ENCODE data around the gene ADPGK. TPM values are rescaled to one million over a fixed set of nuclear protein-coding genes. Genes with fewer than 3 reads are reported as not detected.

ADPGK gene
- total RNA-seq, 1 experiment from 2014 or later = 54.8 TPM

GRCh38 chr15:72766780-72767179 is 16.8 kb downstream of the ADPGK start:
- no peak for DNase-seq
- H4K5ac ChIP-seq (ENCODE audit: insufficient read length, low read depth, low read length) = no peak overlapping the region
- H3K18ac ChIP-seq (ENCODE audit: insufficient read length, low read depth, low read length) = no peak overlapping the region
- no peak overlapping the region for H2BK12ac ChIP-seq (ENCODE audit: insufficient read length, low read depth, low read length)
- TF ChIP-seq CTCF (conservative IDR thresholded peaks at IDR 0.05) = no peak
- no peak overlapping the region for H2AK5ac ChIP-seq (ENCODE audit: insufficient read length, low read length)
- no peak overlapping the region for H3K56ac ChIP-seq (ENCODE audit: insufficient read length, low read depth, low read length)
- no peaks in the 10 kb centered on the region for H3K79me1 ChIP-seq (ENCODE audit: insufficient read depth, low read depth, low read length, poor library complexity, severe bottlenecking)
- H3K27me3 Mint-ChIP-seq (ENCODE audit: low read depth) = no peaks in the 10 kb centered on the region
- no peaks in the 10 kb centered on the region for H3K4me1 ChIP-seq (ENCODE audit: insufficient read depth, low read length)
- H3K4ac ChIP-seq (ENCODE audit: low read depth, low read length) = no peak overlapping the region
- H3K9me3 ChIP-seq (ENCODE audit: control insufficient read depth, low read depth, low read length) = peaks cover 5% of the 10 kb centered on the region
- no peak overlapping the region for H2AFZ ChIP-seq (ENCODE audit: low read length)
- no peak overlapping the region for H3K4me2 ChIP-seq (ENCODE audit: insufficient read depth, insufficient read length, low read length)
- H3K27ac ChIP-seq (ENCODE audit: insufficient read length, low read depth, low read length) = no peak overlapping the region
- H3K27ac Mint-ChIP-seq = no peak overlapping the region
- no peak overlapping the region for H4K91ac ChIP-seq (ENCODE audit: insufficient read length, low read depth, low read length)
- H3T11ph ChIP-seq (ENCODE audit: low read length) = no peak overlapping the region
- no peak overlapping the region for H2BK5ac ChIP-seq (ENCODE audit: insufficient read length, low read length)
- H3K14ac ChIP-seq (ENCODE audit: insufficient read depth, low read length) = no peak overlapping the region
- no peaks in the 10 kb centered on the region for H3K23me2 ChIP-seq (ENCODE audit: insufficient read length, low read depth, low read length, poor library complexity, severe bottlenecking)
- H2BK20ac ChIP-seq (ENCODE audit: low read depth, low read length, poor library complexity, severe bottlenecking) = no peak overlapping the region
- no peak overlapping the region for H3K9ac ChIP-seq (ENCODE audit: extremely low read depth, insufficient read length, low read length)
- no peak overlapping the region for H2BK120ac ChIP-seq (ENCODE audit: low read depth, low read length, poor library complexity, severe bottlenecking)
- no peaks in the 10 kb centered on the region for H3K27me3 ChIP-seq (ENCODE audit: insufficient read depth, low read length)
- H3K4me3 Mint-ChIP-seq = no peak overlapping the region
- H3K23ac ChIP-seq (ENCODE audit: insufficient read length, low read depth, low read length) = no peak overlapping the region
- no peak overlapping the region for H2BK15ac ChIP-seq (ENCODE audit: low read depth, low read length)
- WGBS (ENCODE audit: extremely low coverage, insufficient read length, low lambda C conversion rate) = no CpG with 5 or more reads among the region's 2 CpGs
- H3K4me1 Mint-ChIP-seq = peaks cover 7 to 8% of the 10 kb centered on the region in 2 experiments
- H4K20me1 ChIP-seq (ENCODE audit: control insufficient read depth, insufficient read depth, insufficient read length) = no peaks in the 10 kb centered on the region
- H3K9me3 Mint-ChIP-seq = peaks cover 19 to 22% of the 10 kb centered on the region in 2 experiments
- no peaks in the 10 kb centered on the region for H3K79me2 ChIP-seq (ENCODE audit: insufficient read depth, low read length)
- H3K36me3 Mint-ChIP-seq (ENCODE audit: insufficient read depth in 1 of 3, low read depth in 3 of 3) = peaks cover 54 to 78% (median 69%) of the 10 kb centered on the region in 3 experiments
- H4K8ac ChIP-seq (replicated peaks; ENCODE audit: insufficient read length, low read depth, low read length) = no peak overlapping the region
